SU-DHL-6 (cell line): ENCODE measurements around the gene PPP6R1.
A peak's percentile ranks its signal among the peaks of the same experiment; 100 is the strongest.

ENCODE experiments used
- H2AFZ ChIP-seq: fragments of 200-600 bp; sonication (generic); 2 replicates; pipeline ENCODE4 v1.6.1; 2014; ENCODE audit warnings: low read depth, mild to moderate bottlenecking, moderate library complexity, mixed read lengths, antibody characterized with exemption, low read length; ENCODE audit not compliant: severe bottlenecking
- H3F3A ChIP-seq: fragments of 200-600 bp; shearing (Covaris generic); 2 replicates; pipeline ENCODE4 v1.6.0; 2016; ENCODE audit warnings: antibody characterized with exemption, mild to moderate bottlenecking; ENCODE audit not compliant: insufficient read depth
- H3K27ac ChIP-seq: fragments of 200-600 bp; sonication (generic); 2 replicates; pipeline ENCODE4 v1.5.1; 2016; ENCODE audit warnings: low read depth, mild to moderate bottlenecking, low read length, moderate library complexity, mixed read lengths
- H3K27me3 ChIP-seq: fragments of 200-600 bp; sonication (generic), shearing (Covaris generic); 2 replicates; pipeline ENCODE4 v1.6.0; 2014; ENCODE audit warnings: mild to moderate bottlenecking, low read length
- H3K36me3 ChIP-seq: fragments of 200-600 bp; sonication (generic); 2 replicates; pipeline ENCODE4 v1.6.1; 2014; ENCODE audit warnings: mild to moderate bottlenecking, low read length, mixed read lengths
- H3K4me2 ChIP-seq: fragments of 300-600, 200-600 bp; shearing (Covaris generic), sonication (generic); 2 replicates; pipeline ENCODE4 v1.6.0; 2014; ENCODE audit warnings: low read length, low read depth, mild to moderate bottlenecking; ENCODE audit not compliant: poor library complexity, severe bottlenecking
- H3K4me3 ChIP-seq: fragments of 200-600 bp; sonication (generic); 2 replicates; pipeline ENCODE4 v1.5.1; 2014; ENCODE audit warnings: antibody characterized with exemption, low read length, mild to moderate bottlenecking, mixed read lengths; ENCODE audit not compliant: insufficient read depth, poor library complexity, severe bottlenecking
- H3K79me2 ChIP-seq: fragments of 200-600 bp; sonication (generic); 2 replicates; pipeline ENCODE4 v1.6.1; 2014; ENCODE audit warnings: mild to moderate bottlenecking, low read length, moderate library complexity; ENCODE audit not compliant: insufficient read depth
- H3K9ac ChIP-seq: fragments of 200-600 bp; sonication (generic); 2 replicates; pipeline ENCODE4 v1.7.0; 2014; ENCODE audit warnings: mild to moderate bottlenecking, low read length
- H3K9me2 ChIP-seq: fragments of 200-600 bp; sonication (generic); replicated peaks from 2 replicates; pipeline ENCODE4 v1.6.1; 2014; ENCODE audit warnings: low read length; ENCODE audit not compliant: insufficient read depth
- H3K9me3 ChIP-seq: fragments of 200-600 bp; sonication (generic); 2 replicates; pipeline ENCODE4 v1.6.1; 2014; ENCODE audit warnings: low read length, mixed read lengths; ENCODE audit not compliant: insufficient read depth
- H4K20me1 ChIP-seq: fragments of 200-600 bp; sonication (generic); 2 replicates; pipeline ENCODE4 v1.6.1; 2014; ENCODE audit warnings: low read depth, mild to moderate bottlenecking, antibody characterized with exemption, low read length, moderate library complexity, mixed read lengths
- CTCF ChIP-seq: fragments of 200-600 bp; sonication (generic); IDR thresholded peaks from one replicate; pipeline ENCODE4 v1.5.1; 2017; ENCODE audit warnings: antibody characterized with exemption, mild to moderate bottlenecking, low read length, moderate library complexity; ENCODE audit not compliant: insufficient read depth, poor library complexity, severe bottlenecking
- EZH2phosphoT487 ChIP-seq: fragments of 200-600 bp; sonication (generic), shearing (Covaris generic); conservative IDR thresholded peaks from 2 replicates; pipeline ENCODE4 v1.6.1; 2018; ENCODE audit warnings: mild to moderate bottlenecking, antibody characterized with exemption, low read length, moderate library complexity, mixed read lengths

PPP6R1 gene

GRCh38 chr19:55262359-55262758, 3.5 kb upstream of the PPP6R1 start:
- Histone ChIP-seq H3K9ac (no peak overlapping the region), H3K27ac (no peak overlapping the region), H3K79me2 (peaks cover 13% of the 10 kb centered on the region), H3F3A (peaks cover 23% of the 10 kb centered on the region), H3K4me3 (no peak overlapping the region), H3K9me2 (no peaks in the 10 kb centered on the region), H3K27me3 (no peaks in the 10 kb centered on the region), H3K4me2 (no peak overlapping the region), H3K36me3 (no peaks in the 10 kb centered on the region), H2AFZ (no peak overlapping the region), H3K9me3 (no peaks in the 10 kb centered on the region; the same call in 1 of the 2 replicates), H4K20me1 (no peaks in the 10 kb centered on the region)
- TF ChIP-seq CTCF (no peak), EZH2phosphoT487 (no peak)

GRCh38 chr19:55261671-55262126, 2.9 kb upstream of the PPP6R1 start:
- no peak overlapping the region for H3K27ac ChIP-seq
- H3K9ac ChIP-seq, result no peak overlapping the region
- H3K27me3 ChIP-seq, result no peaks in the 10 kb centered on the region
- H3K9me2 ChIP-seq, result no peaks in the 10 kb centered on the region
- H4K20me1 ChIP-seq, result no peaks in the 10 kb centered on the region
- no peaks in the 10 kb centered on the region for H3K36me3 ChIP-seq
- H2AFZ ChIP-seq, result no peak overlapping the region
- no peaks in the 10 kb centered on the region; the same call in 1 of the 2 replicates for H3K9me3 ChIP-seq
- no peak overlapping the region for H3K4me2 ChIP-seq
- H3K4me3 ChIP-seq, result no peak overlapping the region
- H3K79me2 ChIP-seq, result peaks cover 20% of the 10 kb centered on the region
- no peak for TF ChIP-seq EZH2phosphoT487
- no peak for TF ChIP-seq CTCF
- H3F3A ChIP-seq, result peaks cover 26% of the 10 kb centered on the region

GRCh38 chr19:55259540-55260210, 858 bp upstream of the PPP6R1 start:
- Histone ChIP-seq H3K79me2 (peaks cover 40% of the 10 kb centered on the region), H2AFZ (peak overlapping the region; percentile 30)
- no peak for TF ChIP-seq CTCF
- TF ChIP-seq EZH2phosphoT487, result no peak

More at GRCh38 chr19:55259540-55260210, 858 bp upstream of the PPP6R1 start:
- Histone ChIP-seq H3F3A (peaks cover 40% of the 10 kb centered on the region), H3K36me3 (no peaks in the 10 kb centered on the region), H3K4me2 (peak overlapping the region; percentile 93), H3K9ac (peak overlapping the region; percentile 94), H4K20me1 (no peaks in the 10 kb centered on the region), H3K9me3 (no peaks in the 10 kb centered on the region), H3K4me3 (peak overlapping the region; percentile 73), H3K27ac (peak overlapping the region; percentile 99), H3K9me2 (no peaks in the 10 kb centered on the region), H3K27me3 (no peaks in the 10 kb centered on the region)
